ENCODE data around the gene AHNAK2.

GRCh38 chr14:104927432-104927816, 50.8 kb downstream of the AHNAK2 start:
- TF ChIP-seq CTCF (conservative IDR thresholded peaks at IDR 0.05) (no peak), EZH2 (IDR thresholded peaks at IDR 0.05; ENCODE audit: low read depth) (no peak)
